ENCODE data around the gene DSCAM.

Gene DSCAM

DNA sequence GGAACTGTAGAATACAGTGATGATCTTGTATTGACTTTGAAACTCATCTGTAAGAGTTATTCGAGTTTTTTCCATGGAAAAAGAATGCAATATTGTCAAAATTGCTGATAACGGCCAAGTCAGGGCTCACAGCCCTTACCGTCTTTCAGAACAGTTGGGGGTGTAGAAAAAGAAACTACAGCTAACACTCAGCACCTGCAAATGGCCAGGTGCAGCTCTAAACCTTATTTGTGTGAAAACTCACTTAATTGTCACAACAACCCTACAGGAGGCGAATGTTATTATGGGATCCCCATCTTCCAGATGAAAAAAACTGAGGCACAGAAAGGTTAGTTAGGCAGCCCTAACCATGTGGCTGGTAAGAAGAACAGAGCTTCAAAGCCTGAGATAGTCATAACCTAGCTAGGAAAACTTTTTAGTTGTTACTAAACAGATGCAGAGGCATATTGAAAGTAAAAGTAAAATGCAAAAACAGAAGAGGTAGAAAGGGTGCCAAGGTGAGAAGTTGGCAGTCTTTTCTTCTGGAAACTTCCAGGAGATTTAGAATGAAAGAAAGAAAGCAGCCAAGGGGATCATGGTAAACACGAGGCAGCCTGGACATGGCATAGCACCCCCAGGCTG is 76.4 kb downstream of the DSCAM start:
- DNase-seq (ENCODE audit: low read depth, low spot score): no peak

GRCh38 chr21:40769231-40769630 is 77.7 kb downstream of the DSCAM start:
- DNase-seq (ENCODE audit: low read depth, low spot score): no peak

DNA sequence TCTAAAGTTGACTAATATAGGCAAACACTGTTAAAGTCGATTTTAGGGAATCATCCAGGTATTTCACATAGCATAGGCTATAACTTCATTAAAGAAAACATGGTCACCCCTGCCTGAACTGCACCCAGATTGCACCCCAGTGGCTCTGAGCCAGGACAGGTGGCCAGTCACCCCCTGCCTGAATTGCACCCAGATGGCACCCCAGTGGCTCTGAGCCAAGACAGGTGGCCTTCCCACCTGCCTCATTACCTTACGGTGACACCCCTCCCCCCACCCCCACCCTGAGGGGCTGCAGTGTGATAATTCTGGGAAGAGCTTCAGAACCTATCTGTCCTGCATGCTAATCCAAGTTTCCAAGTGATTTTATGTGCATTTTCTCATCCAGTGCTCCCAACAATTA is 78.9 kb downstream of the DSCAM start:
- DNase-seq (ENCODE audit: low read depth, low spot score): no peak

DNA sequence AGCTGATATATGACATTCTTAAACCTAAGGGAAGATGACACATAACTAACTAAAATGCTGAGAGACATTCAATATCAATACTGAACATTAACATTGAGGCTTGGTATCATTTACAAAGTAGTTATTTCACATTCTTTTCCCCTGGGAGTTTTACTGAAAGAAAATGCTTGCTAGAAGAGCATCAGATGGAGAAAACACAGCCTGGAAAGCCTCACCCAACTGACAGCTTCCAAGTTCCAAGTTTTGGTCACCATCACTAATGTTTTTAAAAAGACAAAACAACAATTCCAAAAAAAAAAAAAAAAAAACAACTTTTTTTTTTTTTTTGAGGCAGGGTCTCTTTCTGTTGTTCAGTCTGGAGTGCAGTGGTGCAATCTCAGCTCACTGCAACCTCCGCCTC is 80.6 kb downstream of the DSCAM start:
- no peak for DNase-seq (ENCODE audit: low read depth, low spot score)

GRCh38 chr21:40765811-40766210 is 81.1 kb downstream of the DSCAM start:
- no peak for DNase-seq (ENCODE audit: low read depth, low spot score)

- DNase-seq (ENCODE audit: low read depth, low spot score): no peak
These were observed 86.1 kb downstream of the DSCAM start for GRCh38 chr21:40760821-40761220.

GRCh38 chr21:40759061-40759460 is 87.9 kb downstream of the DSCAM start:
- no peak for DNase-seq (ENCODE audit: low read depth, low spot score)

- no peak for DNase-seq (ENCODE audit: low read depth, low spot score)
These were observed 89.6 kb downstream of the DSCAM start for GRCh38 chr21:40757366-40757765.

DNA sequence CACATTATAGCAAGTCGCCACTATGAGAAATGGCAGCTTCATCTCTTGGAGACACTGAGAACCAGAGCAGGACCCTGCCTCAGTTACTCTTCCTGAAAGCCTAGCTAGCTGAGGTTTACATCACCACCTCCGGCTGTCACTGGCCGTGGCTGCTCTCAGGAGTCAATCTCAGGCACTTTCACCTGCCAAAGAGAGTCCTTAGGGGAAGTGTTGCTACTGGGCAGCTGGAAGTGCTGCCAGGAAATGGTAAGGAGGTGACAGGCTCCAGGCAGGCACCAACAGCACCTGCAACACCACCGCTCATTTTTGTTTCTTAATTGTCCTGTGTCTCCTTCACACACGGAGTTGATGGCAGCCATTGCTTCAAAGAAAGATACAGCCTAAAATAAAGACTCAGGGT is 92.5 kb downstream of the DSCAM start:
- no peak for DNase-seq (ENCODE audit: low read depth, low spot score)

DNA sequence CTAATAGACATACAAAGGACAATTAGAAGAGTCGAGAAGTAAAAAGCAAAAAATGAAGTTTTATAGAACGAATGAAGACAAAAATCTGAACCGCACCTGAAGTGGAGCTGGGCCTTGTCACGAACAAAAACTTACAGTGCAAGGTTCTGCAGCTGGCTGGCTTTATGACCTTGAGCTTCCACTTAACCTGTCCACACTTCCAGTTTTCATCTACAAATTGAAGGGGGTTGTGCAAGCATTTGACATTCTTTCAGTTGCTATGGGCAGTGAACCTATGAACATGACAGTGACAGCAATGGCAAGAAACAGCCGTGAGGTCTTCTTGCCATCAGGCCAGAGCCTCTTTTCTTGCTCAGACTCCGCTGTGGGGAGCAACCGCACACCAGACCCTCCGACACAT is 93.2 kb downstream of the DSCAM start:
- no peak for DNase-seq (ENCODE audit: low read depth, low spot score)

DNA sequence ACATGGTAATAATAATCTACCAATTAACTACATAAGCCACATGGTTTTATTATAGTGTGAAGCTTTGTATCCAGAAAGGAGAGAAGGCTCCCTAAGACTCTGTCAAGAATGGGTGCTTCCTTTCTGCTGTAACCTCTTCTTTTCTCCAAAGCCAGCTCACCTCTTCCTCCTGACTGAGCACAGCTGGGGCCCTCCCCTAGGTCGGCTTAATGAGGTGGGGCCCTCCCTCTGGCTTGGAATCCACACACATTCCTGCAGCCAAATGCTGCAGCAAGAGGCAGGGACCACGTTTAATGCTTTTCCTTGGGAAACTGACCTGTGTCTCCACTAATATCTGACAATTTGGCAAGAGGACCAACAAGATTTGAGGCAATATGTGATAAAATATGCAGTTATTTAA is 94.8 kb downstream of the DSCAM start:
- no peak for DNase-seq (ENCODE audit: low read depth, low spot score)

DNA sequence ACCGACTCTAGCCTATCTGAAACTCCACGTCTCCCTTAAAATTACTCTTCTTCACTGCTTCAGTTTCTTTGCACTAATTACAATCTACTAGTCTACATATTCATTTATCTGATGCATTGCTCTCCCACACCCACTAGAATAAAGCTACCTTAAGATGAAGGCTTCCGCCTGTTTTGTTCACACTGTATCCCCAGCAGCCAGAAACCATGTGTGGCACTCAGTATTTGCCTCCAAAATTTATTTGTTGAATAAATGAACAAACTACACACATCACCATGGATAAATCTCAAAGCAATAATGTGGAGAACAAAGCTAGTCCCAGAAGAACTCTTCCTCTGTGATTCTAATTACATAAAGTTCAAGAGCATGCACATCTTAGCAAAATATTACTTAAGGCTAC is 95.7 kb downstream of the DSCAM start:
- DNase-seq (ENCODE audit: low read depth, low spot score): no peak

DNA sequence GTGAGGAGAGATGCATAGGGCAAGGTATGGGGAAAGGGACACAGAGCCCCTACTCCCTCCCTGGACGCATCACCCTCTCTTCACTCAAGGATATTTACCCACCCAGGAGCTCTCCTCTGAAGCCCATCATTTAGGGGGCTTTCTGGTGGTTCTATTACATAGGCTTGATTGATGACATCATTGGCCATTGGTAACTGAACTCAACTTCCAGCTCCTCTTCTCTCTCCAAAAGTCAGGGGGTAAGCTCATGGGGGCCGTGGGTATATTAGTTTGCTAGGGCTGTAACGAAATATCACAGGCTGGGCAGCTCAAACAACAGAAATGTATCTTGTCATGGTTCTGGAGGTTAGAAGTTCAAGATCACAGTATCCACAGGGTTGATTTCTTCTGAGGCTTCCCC is 110.8 kb downstream of the DSCAM start:
- no peak for DNase-seq (ENCODE audit: low read depth, low spot score)

- DNase-seq (ENCODE audit: low read depth, low spot score): no peak
These were observed 113.9 kb downstream of the DSCAM start for GRCh38 chr21:40733024-40733397.

GRCh38 chr21:40732253-40733023 is 114.5 kb downstream of the DSCAM start:
- DNase-seq (ENCODE audit: low read depth, low spot score): no peak

DNA sequence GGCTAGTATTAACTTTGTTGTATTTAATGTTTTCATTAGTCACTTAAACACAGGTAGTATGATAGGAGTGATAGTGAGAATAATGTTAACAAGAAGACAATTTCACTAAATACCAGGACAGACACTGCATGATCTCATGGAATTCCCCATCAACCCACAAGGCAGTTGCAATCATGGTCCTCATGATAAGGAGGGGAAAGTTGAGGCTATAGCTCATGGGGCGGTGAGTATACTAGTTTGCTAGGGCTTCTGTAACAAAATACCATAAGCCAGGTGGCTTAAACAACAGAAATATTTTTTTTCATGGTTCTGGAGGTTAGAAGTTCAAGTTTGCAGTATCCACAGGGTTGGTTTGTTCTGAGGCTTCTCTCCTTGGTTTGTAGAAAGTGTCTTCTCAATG is 115.8 kb downstream of the DSCAM start:
- DNase-seq (ENCODE audit: low read depth, low spot score): no peak

GRCh38 chr21:40730426-40730800 is 116.5 kb downstream of the DSCAM start:
- DNase-seq (ENCODE audit: low read depth, low spot score): no peak

GRCh38 chr21:40729761-40730425 is 117.1 kb downstream of the DSCAM start:
- no peak for DNase-seq (ENCODE audit: low read depth, low spot score)

GRCh38 chr21:40723966-40724365 is 123.0 kb downstream of the DSCAM start:
- DNase-seq (ENCODE audit: low read depth, low spot score): no peak

GRCh38 chr21:40723317-40723716 is 123.6 kb downstream of the DSCAM start:
- DNase-seq (ENCODE audit: low read depth, low spot score): no peak

DNA sequence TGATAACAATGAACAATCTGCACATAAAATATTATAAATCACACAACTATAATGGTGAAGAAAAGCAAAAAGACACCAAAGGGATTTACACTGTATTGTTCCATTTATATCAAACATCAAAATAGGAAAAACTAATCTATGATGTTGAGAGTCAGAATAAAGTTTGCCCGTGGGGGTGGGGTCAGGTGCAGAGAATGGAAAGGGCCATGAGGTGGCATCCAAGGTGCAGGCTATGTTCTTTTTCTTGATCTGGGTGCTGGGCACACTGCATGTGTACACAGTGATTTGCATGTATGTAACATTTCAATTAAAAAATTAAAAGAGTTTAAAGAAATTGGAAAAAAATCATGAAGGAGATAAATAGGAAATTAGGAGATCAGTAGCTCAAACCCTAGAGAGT is 127.3 kb downstream of the DSCAM start:
- DNase-seq (ENCODE audit: low read depth, low spot score): no peak

- DNase-seq (ENCODE audit: low read depth, low spot score): no peak
These were observed 129.9 kb downstream of the DSCAM start for GRCh38 chr21:40717028-40717427.

DNA sequence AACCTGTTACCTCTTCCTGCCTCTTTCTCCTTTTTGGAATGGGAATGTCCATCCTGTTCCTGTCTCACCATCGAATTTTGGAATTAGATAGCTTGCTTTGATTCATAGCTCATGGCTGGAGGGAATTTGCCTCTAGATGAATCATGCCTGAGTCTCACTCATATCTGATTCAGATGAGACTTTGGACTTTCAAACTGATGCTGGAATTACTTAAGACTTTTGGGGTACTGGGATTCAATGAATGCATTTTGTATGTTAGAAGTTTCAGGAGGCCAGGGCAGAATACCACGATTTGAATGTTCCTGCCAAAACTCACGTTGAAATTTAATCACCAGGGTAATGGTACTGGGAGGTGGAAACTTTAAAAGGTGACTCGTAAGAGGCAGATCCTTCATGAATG is 132.4 kb downstream of the DSCAM start:
- no peak for DNase-seq (ENCODE audit: low read depth, low spot score)

Measured in brain pericyte (primary cell).